Measurements from ENCODE around the gene PTPRK.
A peak's percentile ranks its signal among the peaks of the same experiment; 100 is the strongest.

Gene PTPRK

GRCh38 chr6:128199461-128199860 is 320.9 kb downstream of the PTPRK start:
- Histone ChIP-seq H3K79me2 (ENCODE audit: control insufficient read depth, insufficient read depth, low read length, unreplicated experiment) (no peaks in the 10 kb centered on the region), H3K4me1 (ENCODE audit: control insufficient read depth, insufficient read depth, low read length, unreplicated experiment) (peaks cover 5% of the 10 kb centered on the region), H3K27ac (ENCODE audit: low read depth, low read length) (no peak overlapping the region), H2AFZ (ENCODE audit: low read length, unreplicated experiment) (no peak overlapping the region), H3K27me3 (ENCODE audit: insufficient read depth, low read length) (no peaks in the 10 kb centered on the region), H3K36me3 (ENCODE audit: insufficient read depth, low read length) (no peaks in the 10 kb centered on the region), H3K4me3 (ENCODE audit: low read depth, low read length) (no peak overlapping the region)

GRCh38 chr6:128192972-128193371 is 327.4 kb downstream of the PTPRK start:
- no peaks in the 10 kb centered on the region for H3K36me3 ChIP-seq (ENCODE audit: insufficient read depth, low read length)
- no peaks in the 10 kb centered on the region for H3K27me3 ChIP-seq (ENCODE audit: insufficient read depth, low read length)
- H3K27ac ChIP-seq (ENCODE audit: low read depth, low read length) = no peak overlapping the region
- H3K4me1 ChIP-seq (ENCODE audit: control insufficient read depth, insufficient read depth, low read length, unreplicated experiment) = peaks cover 4% of the 10 kb centered on the region
- no peak overlapping the region for H2AFZ ChIP-seq (ENCODE audit: low read length, unreplicated experiment)
- H3K79me2 ChIP-seq (ENCODE audit: control insufficient read depth, insufficient read depth, low read length, unreplicated experiment) = no peaks in the 10 kb centered on the region
- no peak overlapping the region for H3K4me3 ChIP-seq (ENCODE audit: low read depth, low read length)

- no peak overlapping the region for H2AFZ ChIP-seq (ENCODE audit: low read length, unreplicated experiment)
- no peak overlapping the region for H3K27ac ChIP-seq (ENCODE audit: low read depth, low read length)
- H3K36me3 ChIP-seq (ENCODE audit: insufficient read depth, low read length) = peaks cover 8% of the 10 kb centered on the region
- H3K27me3 ChIP-seq (ENCODE audit: insufficient read depth, low read length) = no peaks in the 10 kb centered on the region
- no peak overlapping the region for H3K4me3 ChIP-seq (ENCODE audit: low read depth, low read length)
- no peaks in the 10 kb centered on the region for H3K79me2 ChIP-seq (ENCODE audit: control insufficient read depth, insufficient read depth, low read length, unreplicated experiment)
- H3K4me1 ChIP-seq (ENCODE audit: control insufficient read depth, insufficient read depth, low read length, unreplicated experiment) = peaks cover 3% of the 10 kb centered on the region
These were observed 331.7 kb downstream of the PTPRK start for GRCh38 chr6:128188678-128189077.

GRCh38 chr6:128186729-128187128 is 333.7 kb downstream of the PTPRK start:
- H3K4me1 ChIP-seq (ENCODE audit: control insufficient read depth, insufficient read depth, low read length, unreplicated experiment) = peaks cover 3% of the 10 kb centered on the region
- no peaks in the 10 kb centered on the region for H3K27me3 ChIP-seq (ENCODE audit: insufficient read depth, low read length)
- peak overlapping the region; percentile 44 for H3K4me3 ChIP-seq (ENCODE audit: low read depth, low read length)
- no peak overlapping the region for H2AFZ ChIP-seq (ENCODE audit: low read length, unreplicated experiment)
- H3K79me2 ChIP-seq (ENCODE audit: control insufficient read depth, insufficient read depth, low read length, unreplicated experiment) = no peaks in the 10 kb centered on the region
- peak overlapping the region; percentile 1; the same call in 1 of the 2 replicates for H3K27ac ChIP-seq (ENCODE audit: low read depth, low read length)
- peaks cover 9% of the 10 kb centered on the region for H3K36me3 ChIP-seq (ENCODE audit: insufficient read depth, low read length)

GRCh38 chr6:128179876-128180438 is 340.4 kb downstream of the PTPRK start:
- Histone ChIP-seq H2AFZ (ENCODE audit: low read length, unreplicated experiment) (no peak overlapping the region), H3K4me3 (ENCODE audit: low read depth, low read length) (no peak overlapping the region), H3K36me3 (ENCODE audit: insufficient read depth, low read length) (peaks cover 9% of the 10 kb centered on the region), H3K79me2 (ENCODE audit: control insufficient read depth, insufficient read depth, low read length, unreplicated experiment) (no peaks in the 10 kb centered on the region), H3K27me3 (ENCODE audit: insufficient read depth, low read length) (no peaks in the 10 kb centered on the region), H3K4me1 (ENCODE audit: control insufficient read depth, insufficient read depth, low read length, unreplicated experiment) (peaks cover 10% of the 10 kb centered on the region), H3K27ac (ENCODE audit: low read depth, low read length) (no peak overlapping the region)

GRCh38 chr6:128174724-128175123 is 345.7 kb downstream of the PTPRK start:
- Histone ChIP-seq H3K27ac (ENCODE audit: low read depth, low read length) (no peak overlapping the region), H3K36me3 (ENCODE audit: insufficient read depth, low read length) (no peaks in the 10 kb centered on the region), H3K4me1 (ENCODE audit: control insufficient read depth, insufficient read depth, low read length, unreplicated experiment) (peaks cover 2% of the 10 kb centered on the region), H2AFZ (ENCODE audit: low read length, unreplicated experiment) (no peak overlapping the region), H3K4me3 (ENCODE audit: low read depth, low read length) (no peak overlapping the region), H3K27me3 (ENCODE audit: insufficient read depth, low read length) (no peaks in the 10 kb centered on the region), H3K79me2 (ENCODE audit: control insufficient read depth, insufficient read depth, low read length, unreplicated experiment) (no peaks in the 10 kb centered on the region)

GRCh38 chr6:128172752-128173682 is 347.4 kb downstream of the PTPRK start:
- Histone ChIP-seq H3K4me3 (ENCODE audit: low read depth, low read length) (no peak overlapping the region), H3K4me1 (ENCODE audit: control insufficient read depth, insufficient read depth, low read length, unreplicated experiment) (peaks cover 4% of the 10 kb centered on the region), H3K79me2 (ENCODE audit: control insufficient read depth, insufficient read depth, low read length, unreplicated experiment) (no peaks in the 10 kb centered on the region), H3K36me3 (ENCODE audit: insufficient read depth, low read length) (no peaks in the 10 kb centered on the region), H3K27me3 (ENCODE audit: insufficient read depth, low read length) (no peaks in the 10 kb centered on the region), H2AFZ (ENCODE audit: low read length, unreplicated experiment) (no peak overlapping the region), H3K27ac (ENCODE audit: low read depth, low read length) (no peak overlapping the region)

GRCh38 chr6:128172081-128172480 is 348.3 kb downstream of the PTPRK start:
- no peaks in the 10 kb centered on the region for H3K27me3 ChIP-seq (ENCODE audit: insufficient read depth, low read length)
- H3K27ac ChIP-seq (ENCODE audit: low read depth, low read length) = no peak overlapping the region
- no peak overlapping the region for H2AFZ ChIP-seq (ENCODE audit: low read length, unreplicated experiment)
- no peaks in the 10 kb centered on the region for H3K36me3 ChIP-seq (ENCODE audit: insufficient read depth, low read length)
- peaks cover 12% of the 10 kb centered on the region for H3K4me1 ChIP-seq (ENCODE audit: control insufficient read depth, insufficient read depth, low read length, unreplicated experiment)
- H3K4me3 ChIP-seq (ENCODE audit: low read depth, low read length) = no peak overlapping the region
- H3K79me2 ChIP-seq (ENCODE audit: control insufficient read depth, insufficient read depth, low read length, unreplicated experiment) = no peaks in the 10 kb centered on the region

- Histone ChIP-seq H3K27me3 (ENCODE audit: insufficient read depth, low read length) (no peaks in the 10 kb centered on the region), H2AFZ (ENCODE audit: low read length, unreplicated experiment) (no peak overlapping the region), H3K36me3 (ENCODE audit: insufficient read depth, low read length) (no peaks in the 10 kb centered on the region), H3K4me3 (ENCODE audit: low read depth, low read length) (no peak overlapping the region), H3K27ac (ENCODE audit: low read depth, low read length) (no peak overlapping the region), H3K4me1 (ENCODE audit: control insufficient read depth, insufficient read depth, low read length, unreplicated experiment) (peaks cover 12% of the 10 kb centered on the region), H3K79me2 (ENCODE audit: control insufficient read depth, insufficient read depth, low read length, unreplicated experiment) (no peaks in the 10 kb centered on the region)
These were observed 349.2 kb downstream of the PTPRK start for GRCh38 chr6:128171182-128171581.

GRCh38 chr6:128168244-128168643 is 352.2 kb downstream of the PTPRK start:
- H3K4me3 ChIP-seq (ENCODE audit: low read depth, low read length) = no peak overlapping the region
- no peaks in the 10 kb centered on the region for H3K36me3 ChIP-seq (ENCODE audit: insufficient read depth, low read length)
- no peak overlapping the region for H3K27ac ChIP-seq (ENCODE audit: low read depth, low read length)
- peaks cover 12% of the 10 kb centered on the region for H3K4me1 ChIP-seq (ENCODE audit: control insufficient read depth, insufficient read depth, low read length, unreplicated experiment)
- H2AFZ ChIP-seq (ENCODE audit: low read length, unreplicated experiment) = no peak overlapping the region
- H3K27me3 ChIP-seq (ENCODE audit: insufficient read depth, low read length) = no peaks in the 10 kb centered on the region
- H3K79me2 ChIP-seq (ENCODE audit: control insufficient read depth, insufficient read depth, low read length, unreplicated experiment) = no peaks in the 10 kb centered on the region

- no peaks in the 10 kb centered on the region for H3K27me3 ChIP-seq (ENCODE audit: insufficient read depth, low read length)
- no peak overlapping the region for H3K27ac ChIP-seq (ENCODE audit: low read depth, low read length)
- H3K36me3 ChIP-seq (ENCODE audit: insufficient read depth, low read length) = no peaks in the 10 kb centered on the region
- H2AFZ ChIP-seq (ENCODE audit: low read length, unreplicated experiment) = no peak overlapping the region
- H3K79me2 ChIP-seq (ENCODE audit: control insufficient read depth, insufficient read depth, low read length, unreplicated experiment) = no peaks in the 10 kb centered on the region
- no peak overlapping the region for H3K4me3 ChIP-seq (ENCODE audit: low read depth, low read length)
- peaks cover 12% of the 10 kb centered on the region for H3K4me1 ChIP-seq (ENCODE audit: control insufficient read depth, insufficient read depth, low read length, unreplicated experiment)
These were observed 352.8 kb downstream of the PTPRK start for GRCh38 chr6:128167552-128167951.
